Heart right ventricle (tissue), 16 donors: ENCODE measurements around the gene GPR135. TPM values are rescaled to one million over a fixed set of nuclear protein-coding genes. Genes with fewer than 3 reads are reported as not detected.

Experiments
- ATAC-seq, 8 donors: fragments of 200-7000 bp; cut with Tn5 transposase; one replicate each; pipeline ENCODE4 v1.9.1; 2020; ENCODE audit warnings: mild to moderate bottlenecking in 8 of 8, moderate library complexity in 8 of 8, moderate number of reproducible peaks in 1 of 8
- DNase-seq, 2 donors: peaks; one replicate each; pipeline ENCODE4 v3.0.0-alpha.2; 2020
- H3K27ac ChIP-seq, 10 donors: fragments of 200-600 bp; sonication (generic) in 2 of 10; one replicate each; pipeline versions ENCODE4 v1.5.0 to v1.8.0; 2020 to 2022; ENCODE audit warnings: mild to moderate bottlenecking in 3 of 10
- H3K27me3 ChIP-seq, 7 donors: fragments of 200-600 bp; one replicate each; pipeline ENCODE4 v1.8.0; 2021 to 2022; ENCODE audit warnings: mild to moderate bottlenecking in 2 of 7
- H3K36me3 ChIP-seq, 9 donors: fragments of 200-600 bp; sonication (generic) in 1 of 9; one replicate each; pipeline versions ENCODE4 v1.5.0 to v1.8.0; 2020 to 2022; ENCODE audit warnings: mild to moderate bottlenecking in 2 of 9
- H3K4me1 ChIP-seq, 9 donors: fragments of 200-600 bp; sonication (generic) in 1 of 9; one replicate each; pipeline versions ENCODE4 v1.5.0 to v1.8.0; 2020 to 2022; ENCODE audit warnings: mild to moderate bottlenecking in 4 of 9
- H3K4me3 ChIP-seq, 10 donors: fragments of 200-600 bp; sonication (generic) in 2 of 10; one replicate each; pipeline versions ENCODE4 v1.5.0 to v1.8.0; 2020 to 2022; ENCODE audit warnings: mild to moderate bottlenecking in 7 of 10, moderate library complexity in 2 of 10
- H3K9me3 ChIP-seq, 11 donors: fragments of 200-600 bp in 10 of 11; sonication (generic) in 2 of 11; one replicate each; pipeline versions ENCODE4 v1.5.0 to v1.8.0; 2013 to 2022; ENCODE audit warnings: mild to moderate bottlenecking in 2 of 11, control low read depth in 1 of 11, moderate library complexity in 1 of 11
- CTCF ChIP-seq, 9 donors: fragments of 200-600 bp; sonication (generic) in 2 of 9; IDR thresholded peaks; one replicate each; pipeline versions ENCODE4 v1.5.0 to v1.8.0; 2021 to 2022; ENCODE audit warnings: antibody characterized with exemption in 9 of 9, mild to moderate bottlenecking in 5 of 9, moderate library complexity in 1 of 9
- WGBS, 2 donors: extraction: QIAGEN DNeasy Blood & Tissue Kit; methylation state at CpG; one replicate each; pipeline ENCODE4 v1.1.7; 2013; ENCODE audit warnings: inconsistent platforms in 1 of 2; 5-methylcytosine and 5-hydroxymethylcytosine counted together
- intact Hi-C, 10 donors: fragments of 100-400 bp; cut with DNase I; formaldehyde crosslinking; loops; one replicate each; pipeline versions ENCODE4 v1.11.1 to v1.14.2; 2022
- polyA plus RNA-seq, 2 donors: library from polyadenylated mRNA; stranded (reverse); fragments of 200-250 nt; gene quantifications; one replicate each; pipeline ENCODE4 v1.2.3, GENCODE V29; 2013
- total RNA-seq, 10 donors: library from RNA; stranded (reverse); fragmentation: NEBNext Ultra II Directional in 3 of 10; extraction: Animal tissue kit (Norgen Biotek cat#: 25700) in 3 of 10; gene quantifications; one replicate each; pipeline versions ENCODE4 v1.2.1 to v1.2.4, GENCODE V29; 2021 to 2023
- donor health status: Arrhythmogenic right ventricular cardiomyopathy.
- donor health status: ischemic (EF 13 %, LVEDD 7.1; RV severe dilation, severe dysfunction).
- donor health status: healthy with polysubstance abuse.
- donor health status: DM: no; HTN: yes; CAD: no.
- donor health status: DM: no; HTN: no; CAD: no.
- donor health status: ischemic (EF 25% LVEDD 6.9; RV normal size, moderate dysfunction).
- donor health status: ischemic (EF 25% LVEDD 5.7; RV mildly dilated, moderate dysfunction).
- donor health status: healthy.
- donor health status: DM: yes; HTN: yes; CAD: no.
- donor health status: Ischemic cardiomyopathy.
- donor health status: ischemic (EF 35%, LVEDD 5.7; RV mildly dilated, moderate dysfunction).
- donor health status: nonischemic (EF 11% LVEDD 7.7; RV severe dilation, severe dysfunction).
- donor health status: DM: yes; HTN: yes; CAD: no.
- donor health status: PGD.
- donor health status: ischemic (EF 29% LVEDD 5.4; RV normal size, mild dysfunction).
- donor health status: nonischemic (EF 23%, LVEDD 6.1; RV moderate dilation, normal function).

GPR135 gene
- total and polyA plus RNA-seq, 12 donors = 0.86 to 2.6 (median 2.1) TPM

- Histone ChIP-seq H3K4me1 (peaks cover 0 to 8% (median 3%) of the 10 kb centered on the region in 9 donors), H3K4me3 (no peak overlapping the region), H3K9me3 (no peaks in the 10 kb centered on the region), H3K27ac (no peak overlapping the region), H3K27me3 (no peaks in the 10 kb centered on the region), H3K36me3 (peaks cover 0 to 75% (median 19%) of the 10 kb centered on the region in 9 donors)
- WGBS, 2 donors = 77 to 89% methylated on average over 4 of the region's 4 CpGs
- intact Hi-C loops = loop anchor here in 1 of 10 donors (10.0 kb wide), 1 partner anchor 72 kb away; the partner anchor contains the start of gene CCDC175
- DNase-seq (no peak), ATAC-seq (no peak)
- TF ChIP-seq CTCF (IDR thresholded peaks at IDR 0.05) = no peak
Measured at GRCh38 chr14:59503256-59503655, 38.1 kb upstream of the GPR135 start.

- 69 to 84% methylated on average over 3 of the region's 3 CpGs for WGBS, 2 donors
- H3K9me3 ChIP-seq = no peaks in the 10 kb centered on the region
- no peaks in the 10 kb centered on the region for H3K27me3 ChIP-seq
- DNase-seq (no peak), ATAC-seq (no peak)
- TF ChIP-seq CTCF (IDR thresholded peaks at IDR 0.05) = no peak
- H3K4me3 ChIP-seq = no peak overlapping the region
- peaks cover 0 to 8% (median 3%) of the 10 kb centered on the region in 9 donors for H3K4me1 ChIP-seq
- intact Hi-C loops = loop anchor here in 1 of 10 donors (10.0 kb wide), 1 partner anchor 74 kb away; the partner anchor contains the start of gene CCDC175
- H3K27ac ChIP-seq = no peak overlapping the region
- peaks cover 0 to 99% (median 26%) of the 10 kb centered on the region in 9 donors for H3K36me3 ChIP-seq
Measured at GRCh38 chr14:59500732-59501131, 35.6 kb upstream of the GPR135 start.

- no peak for DNase-seq
- Histone ChIP-seq H3K4me3 (no peak overlapping the region), H3K9me3 (no peaks in the 10 kb centered on the region), H3K4me1 (peaks cover 0 to 28% (median 0%) of the 10 kb centered on the region in 9 donors), H3K27ac (no peak overlapping the region), H3K27me3 (no peaks in the 10 kb centered on the region), H3K36me3 (peaks cover 0 to 100% (median 54%) of the 10 kb centered on the region in 9 donors)
- 32 to 57% methylated on average over 1 of the region's 1 CpG for WGBS, 2 donors
- ATAC-seq = peak in 1 of 8 donors; percentile 58
- no peak for TF ChIP-seq CTCF (IDR thresholded peaks at IDR 0.05)
- intact Hi-C loops = no loop called here
Measured at GRCh38 chr14:59492384-59492783, 27.2 kb upstream of the GPR135 start.

- Histone ChIP-seq H3K27ac (no peak overlapping the region), H3K4me3 (no peak overlapping the region), H3K27me3 (no peaks in the 10 kb centered on the region), H3K4me1 (peaks cover 0 to 44% (median 11%) of the 10 kb centered on the region in 9 donors), H3K9me3 (no peaks in the 10 kb centered on the region), H3K36me3 (peaks cover 0 to 93% (median 54%) of the 10 kb centered on the region in 9 donors)
- no peak for TF ChIP-seq CTCF (IDR thresholded peaks at IDR 0.05)
- DNase-seq (no peak), ATAC-seq (no peak)
- WGBS, 2 donors = 89 to 96% methylated on average over 3 of the region's 3 CpGs
- intact Hi-C loops = no loop called here
Measured at GRCh38 chr14:59490756-59491155, 25.6 kb upstream of the GPR135 start.
